AG04450 (cell line): ENCODE measurements around the gene GATD1. TPM values are rescaled to one million over a fixed set of nuclear protein-coding genes. Genes with fewer than 3 reads are reported as not detected.

Source experiments
- CTCF ChIA-PET: fragments of 300-600, 350-600 bp; formaldehyde crosslinking; extraction: SDS; loops from one replicate; lab custom pipeline; 2022; ENCODE audit warnings: antibody characterized with exemption, inconsistent platforms; lab: Charles Lee
- POLR2A ChIA-PET: fragments of 350-600 bp; formaldehyde crosslinking; extraction: SDS; loops from one replicate; lab custom pipeline; 2021; ENCODE audit warnings: antibody characterized with exemption, inconsistent platforms; lab: Yijun Ruan, JAX
- DNase-seq: peaks from one replicate; pipeline ENCODE4 v3.0.0-alpha.2; 2011; ENCODE audit warnings: low read depth, low spot score
- H3K27ac ChIP-seq: one replicate; pipeline ENCODE4 v1.5.1; 2012; ENCODE audit warnings: low read depth, low read length, control low read depth
- H3K27me3 ChIP-seq: one replicate; pipeline ENCODE4 v1.6.0; 2012; ENCODE audit warnings: low read length; ENCODE audit not compliant: control insufficient read depth, insufficient read depth
- H3K4me3 ChIP-seq: 2 replicates; pipeline ENCODE4 v1.5.1; 2011; ENCODE audit warnings: mild to moderate bottlenecking, low read depth, low read length, control low read depth
- H3K9me3 ChIP-seq: 2 replicates; pipeline ENCODE4 v1.5.1; 2012; ENCODE audit warnings: low read length; ENCODE audit not compliant: control insufficient read depth, insufficient read depth
- polyA plus RNA-seq: library from polyadenylated mRNA; depleted of rRNA; stranded (reverse); fragments of >200 nt; gene quantifications from 2 replicates; pipeline ENCODE4 v1.2.3, GENCODE V29; 2011
- TF ChIP-seq, protein P1 (sequence below): IDR thresholded peaks from 2 replicates; pipeline ENCODE4 v1.5.1; 2011; ENCODE audit warnings: low read depth, low read length, control low read depth, inconsistent platforms

Gene GATD1
- polyA plus RNA-seq, 1 experiment: 15.0 TPM

DNA sequence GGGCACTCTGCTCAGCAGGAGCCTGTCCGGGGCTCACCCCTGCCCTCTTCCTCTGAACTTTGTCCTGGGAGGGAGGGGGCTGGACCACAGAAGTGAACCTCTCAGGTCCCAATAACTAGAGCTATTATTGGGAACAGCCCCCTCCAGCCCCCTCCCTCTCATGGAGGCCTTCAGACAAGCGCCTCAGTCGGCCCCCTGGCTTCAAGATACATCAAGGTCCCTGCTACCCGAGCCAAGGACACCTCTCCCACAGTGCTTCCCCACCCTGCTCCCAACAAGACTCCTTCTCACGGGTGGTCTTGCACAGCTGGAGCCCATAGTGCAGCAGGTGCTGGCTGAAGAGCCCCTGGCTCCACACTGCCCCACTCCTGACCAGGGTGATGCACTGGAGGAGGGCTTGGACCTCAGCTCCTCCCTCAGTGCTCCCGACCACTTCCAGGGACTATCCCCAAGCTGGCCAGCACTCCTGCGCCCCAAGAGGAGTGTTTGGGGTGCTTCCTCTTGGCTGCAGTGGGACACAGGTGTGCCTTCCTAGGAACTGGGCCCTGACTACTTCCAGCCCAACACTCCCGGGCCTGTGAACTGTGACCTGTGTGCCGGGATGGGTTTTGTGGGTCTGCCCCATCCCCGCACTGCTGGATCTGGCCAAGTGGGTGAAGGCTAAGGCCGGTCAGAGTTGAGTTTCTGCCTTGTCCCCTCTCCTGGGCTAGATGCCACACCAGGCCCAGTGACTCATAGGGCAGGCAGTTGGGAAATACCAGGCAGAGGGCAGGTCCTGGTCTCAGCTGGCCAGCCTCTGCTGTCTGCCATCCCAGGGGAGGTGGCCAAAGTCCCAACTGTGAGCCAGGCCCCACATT lies 43.6 kb upstream of the GATD1 start:
- H3K27ac ChIP-seq: no peak overlapping the region
- TF ChIP-seq, protein P1, sequence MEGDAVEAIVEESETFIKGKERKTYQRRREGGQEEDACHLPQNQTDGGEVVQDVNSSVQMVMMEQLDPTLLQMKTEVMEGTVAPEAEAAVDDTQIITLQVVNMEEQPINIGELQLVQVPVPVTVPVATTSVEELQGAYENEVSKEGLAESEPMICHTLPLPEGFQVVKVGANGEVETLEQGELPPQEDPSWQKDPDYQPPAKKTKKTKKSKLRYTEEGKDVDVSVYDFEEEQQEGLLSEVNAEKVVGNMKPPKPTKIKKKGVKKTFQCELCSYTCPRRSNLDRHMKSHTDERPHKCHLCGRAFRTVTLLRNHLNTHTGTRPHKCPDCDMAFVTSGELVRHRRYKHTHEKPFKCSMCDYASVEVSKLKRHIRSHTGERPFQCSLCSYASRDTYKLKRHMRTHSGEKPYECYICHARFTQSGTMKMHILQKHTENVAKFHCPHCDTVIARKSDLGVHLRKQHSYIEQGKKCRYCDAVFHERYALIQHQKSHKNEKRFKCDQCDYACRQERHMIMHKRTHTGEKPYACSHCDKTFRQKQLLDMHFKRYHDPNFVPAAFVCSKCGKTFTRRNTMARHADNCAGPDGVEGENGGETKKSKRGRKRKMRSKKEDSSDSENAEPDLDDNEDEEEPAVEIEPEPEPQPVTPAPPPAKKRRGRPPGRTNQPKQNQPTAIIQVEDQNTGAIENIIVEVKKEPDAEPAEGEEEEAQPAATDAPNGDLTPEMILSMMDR: no peak
- DNase-seq: no peak
- peak overlapping the region; percentile 78 for H3K4me3 ChIP-seq
- no peaks in the 10 kb centered on the region for H3K27me3 ChIP-seq
- no peaks in the 10 kb centered on the region; the same call in 1 of the 2 replicates for H3K9me3 ChIP-seq
- ChIA-PET CTCF (no interaction called here), POLR2A (interaction anchor here (1.3 to 3.3 kb wide), 5 partner anchors 9 to 23 kb away, joined by 3 to 31 read pairs (median 22); partner anchors contain the start of genes CD151, RPLP2 and TSPAN4)

DNA sequence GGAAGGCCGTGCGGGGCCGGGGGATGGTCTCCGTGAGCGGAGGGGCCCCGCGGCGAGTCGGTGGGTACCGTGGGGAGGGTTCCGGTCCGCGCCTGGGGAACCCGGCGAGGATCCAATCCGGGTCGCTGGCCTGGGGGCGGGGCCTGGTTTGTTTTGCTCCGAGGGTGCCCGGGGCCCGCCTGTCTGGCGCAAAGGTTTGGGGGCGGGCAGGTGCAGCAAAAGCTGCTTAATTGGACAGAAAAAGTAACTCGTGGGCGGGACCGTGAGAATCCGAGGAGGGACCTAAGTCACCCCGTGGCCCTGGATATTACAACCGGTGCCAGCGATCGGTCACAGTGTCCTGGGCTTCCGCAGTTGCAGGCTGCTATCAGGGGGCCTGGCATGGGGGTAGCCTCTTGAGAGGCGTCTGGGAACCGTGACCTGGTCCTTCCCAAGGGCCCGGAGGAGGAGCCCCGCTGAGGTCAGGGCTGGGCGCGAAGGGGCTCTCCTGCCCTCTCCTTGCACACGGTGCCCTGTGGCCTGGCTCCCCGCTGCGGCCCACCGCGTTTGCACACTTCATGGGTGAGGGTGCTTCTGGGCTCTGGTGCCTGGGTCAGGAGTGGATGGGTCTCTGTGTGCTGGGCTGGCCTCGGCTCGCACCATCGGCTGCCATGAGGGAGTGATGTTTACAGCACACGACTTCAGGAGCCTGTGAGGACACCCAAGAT lies 42.8 kb upstream of the GATD1 start:
- Histone ChIP-seq H3K27me3 (no peaks in the 10 kb centered on the region), H3K9me3 (no peaks in the 10 kb centered on the region; the same call in 1 of the 2 replicates), H3K27ac (peak overlapping the region; percentile 11), H3K4me3 (peak overlapping the region; percentile 78)
- no peak for DNase-seq
- POLR2A ChIA-PET: interaction anchor here (1.2 to 3.3 kb wide), 10 partner anchors 9 to 77 kb away, joined by 3 to 31 read pairs (median 14); partner anchors contain the start of genes CD151, RPLP2 and TSPAN4
- TF ChIP-seq, protein P1: no peak
- CTCF ChIA-PET: interaction anchor here (1.2 kb wide), 1 partner anchor 21 kb away, joined by 3 read pairs; no protein-coding TSS in a partner anchor

DNA sequence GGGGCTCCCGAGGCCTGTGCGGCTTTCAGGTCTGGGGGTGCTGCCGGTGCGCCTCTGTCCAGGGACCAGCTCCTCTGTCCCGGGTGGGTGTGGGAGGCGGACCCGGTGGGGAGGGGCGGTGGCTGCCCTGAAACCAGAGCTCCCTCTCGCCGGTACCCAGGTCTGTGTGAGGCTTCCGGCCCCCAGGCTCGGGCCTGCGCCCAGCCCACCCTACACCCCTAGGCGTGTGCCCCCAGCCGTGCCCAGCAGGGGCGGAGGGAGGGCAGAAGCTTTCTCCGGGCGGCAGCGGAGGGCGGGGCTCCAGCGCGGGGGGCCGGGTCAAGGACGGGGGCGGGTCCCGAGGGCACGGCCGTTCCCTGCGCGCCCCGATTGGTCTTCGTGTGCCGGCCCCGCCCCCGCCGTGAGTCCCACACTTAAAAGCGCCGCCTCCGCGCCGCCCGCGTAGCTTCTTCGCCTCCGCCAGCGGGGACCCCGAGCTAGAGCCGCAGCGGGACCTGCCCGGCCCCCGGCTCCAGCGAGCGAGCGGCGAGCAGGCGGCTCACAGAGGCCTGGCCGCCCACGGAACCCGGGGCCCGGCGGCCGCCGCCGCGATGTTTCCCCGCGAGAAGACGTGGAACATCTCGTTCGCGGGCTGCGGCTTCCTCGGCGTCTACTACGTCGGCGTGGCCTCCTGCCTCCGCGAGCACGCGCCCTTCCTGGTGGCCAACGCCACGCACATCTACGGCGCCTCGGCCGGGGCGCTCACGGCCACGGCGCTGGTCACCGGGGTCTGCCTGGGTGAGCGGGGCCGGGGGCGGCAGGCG lies 42.0 kb upstream of the GATD1 start:
- DNase-seq: peak; percentile 48
- Histone ChIP-seq H3K9me3 (no peaks in the 10 kb centered on the region; the same call in 1 of the 2 replicates), H3K27ac (peak overlapping the region; percentile 11), H3K27me3 (no peaks in the 10 kb centered on the region), H3K4me3 (peak overlapping the region; percentile 78)
- CTCF ChIA-PET: interaction anchor here (0.7 to 1.2 kb wide), 2 partner anchors 20 to 59 kb away, joined by 3 to 6 read pairs; no protein-coding TSS in a partner anchor
- TF ChIP-seq, protein P1: peak; percentile 10; the same call in 1 of the 2 replicates
- POLR2A ChIA-PET: interaction anchor here (0.6 to 3.3 kb wide), 14 partner anchors 8 to 747 kb away, joined by 3 to 31 read pairs (median 7); partner anchors contain the start of genes CD151, RPLP2 and TSPAN4

DNA sequence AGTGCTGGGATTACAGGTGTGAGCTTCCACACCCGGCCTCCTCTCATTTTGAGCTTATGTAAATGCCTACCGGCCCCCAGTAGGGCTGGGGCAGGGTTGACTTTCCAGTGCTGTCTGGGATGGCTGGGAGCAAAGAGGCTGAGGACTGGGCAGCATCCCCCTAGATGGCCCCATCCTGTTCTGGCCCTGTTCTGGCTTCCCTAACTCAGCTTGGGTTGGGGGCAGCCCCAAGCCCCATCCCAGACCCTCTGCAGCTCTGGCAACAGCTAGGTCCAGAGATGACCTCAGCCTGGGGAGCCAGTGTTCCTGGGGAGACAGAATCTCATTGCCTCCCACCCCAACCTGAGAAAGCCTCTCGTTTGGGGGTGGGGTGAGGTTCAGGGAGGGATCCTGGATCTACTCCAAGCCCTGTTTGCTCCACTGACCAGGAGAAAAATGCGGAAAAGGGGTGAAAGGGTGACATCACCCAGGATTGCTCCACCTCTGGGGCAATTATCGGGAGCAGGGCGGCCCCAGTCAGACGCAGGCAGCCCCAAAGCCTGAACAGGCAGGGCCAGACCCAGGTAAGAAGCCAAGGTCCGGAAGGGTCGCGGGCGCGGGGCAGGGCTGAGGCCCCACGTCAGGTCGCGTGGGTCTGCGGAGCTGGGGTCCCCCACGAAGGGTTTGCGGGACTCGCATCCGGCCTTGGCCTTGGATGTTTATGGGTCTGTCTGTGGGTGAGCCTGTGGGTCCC lies 41.3 kb upstream of the GATD1 start, which contains the start of gene PNPLA2:
PNPLA2 (plus strand) TSS at position 519 of the 733 bp plus-strand sequence. CDS start 805 bp downstream, outside the sequence.
- TF ChIP-seq, protein P1: no peak
- Histone ChIP-seq H3K27ac (peak within 1 kb of the TSS; percentile 11), H3K4me3 (peak within 1 kb of the TSS; percentile 78), H3K27me3 (no peaks in the 10 kb centered on the region), H3K9me3 (no peaks in the 10 kb centered on the region; the same call in 1 of the 2 replicates)
- POLR2A ChIA-PET: interaction anchor here (0.6 to 3.3 kb wide), 13 partner anchors 8 to 747 kb away, joined by 3 to 31 read pairs (median 8); partner anchors contain the start of genes CD151, RPLP2 and TSPAN4
- CTCF ChIA-PET: interaction anchor here (0.7 to 1.2 kb wide), 2 partner anchors 19 to 58 kb away, joined by 3 to 6 read pairs; no protein-coding TSS in a partner anchor
- no peak for DNase-seq
